Measurements from ENCODE around the gene DACH1.

- TF ChIP-seq EZH2 (IDR thresholded peaks at IDR 0.05; ENCODE audit: borderline replicate concordance) (no peak), CTCF (IDR thresholded peaks at IDR 0.05; ENCODE audit: poor library complexity) (no peak), EZH2phosphoT487 (IDR thresholded peaks at IDR 0.05; ENCODE audit: low read depth, severe bottlenecking, unreplicated experiment) (no peak)
These were observed 256.1 kb downstream of the DACH1 start for GRCh38 chr13:71610876-71611275.

All from hepatocyte (in vitro differentiated cells).